NB4 (cell line): Measurements from ENCODE around the gene UBE2B.
"Not testable (repeated sequence)": the region's sequence is repeated elsewhere in the genome, so short reads cannot be mapped to it uniquely, and the experiment has no call there.

Experiments
- MYC ChIP-seq: IDR thresholded peaks from 2 replicates; pipeline ENCODE4 v1.6.1; 2011; ENCODE audit warnings: low read depth, low read length
- POLR2A ChIP-seq: IDR thresholded peaks from 2 replicates; pipeline ENCODE4 v1.6.1; 2011; ENCODE audit warnings: mild to moderate bottlenecking; ENCODE audit not compliant: insufficient read length; ENCODE audit errors: extremely low read depth
- TF ChIP-seq, protein P1 (sequence below): IDR thresholded peaks from one replicate; pipeline ENCODE4 v1.5.1; 2012; ENCODE audit warnings: low read depth, low read length

- TF ChIP-seq, protein P1, sequence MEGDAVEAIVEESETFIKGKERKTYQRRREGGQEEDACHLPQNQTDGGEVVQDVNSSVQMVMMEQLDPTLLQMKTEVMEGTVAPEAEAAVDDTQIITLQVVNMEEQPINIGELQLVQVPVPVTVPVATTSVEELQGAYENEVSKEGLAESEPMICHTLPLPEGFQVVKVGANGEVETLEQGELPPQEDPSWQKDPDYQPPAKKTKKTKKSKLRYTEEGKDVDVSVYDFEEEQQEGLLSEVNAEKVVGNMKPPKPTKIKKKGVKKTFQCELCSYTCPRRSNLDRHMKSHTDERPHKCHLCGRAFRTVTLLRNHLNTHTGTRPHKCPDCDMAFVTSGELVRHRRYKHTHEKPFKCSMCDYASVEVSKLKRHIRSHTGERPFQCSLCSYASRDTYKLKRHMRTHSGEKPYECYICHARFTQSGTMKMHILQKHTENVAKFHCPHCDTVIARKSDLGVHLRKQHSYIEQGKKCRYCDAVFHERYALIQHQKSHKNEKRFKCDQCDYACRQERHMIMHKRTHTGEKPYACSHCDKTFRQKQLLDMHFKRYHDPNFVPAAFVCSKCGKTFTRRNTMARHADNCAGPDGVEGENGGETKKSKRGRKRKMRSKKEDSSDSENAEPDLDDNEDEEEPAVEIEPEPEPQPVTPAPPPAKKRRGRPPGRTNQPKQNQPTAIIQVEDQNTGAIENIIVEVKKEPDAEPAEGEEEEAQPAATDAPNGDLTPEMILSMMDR, result not testable (repeated sequence)
- not testable (repeated sequence) for TF ChIP-seq POLR2A, MYC
These were observed 49.7 kb downstream of the UBE2B start for GRCh38 chr5:134421038-134421437.
